Small intestine (tissue), 7 donors: ENCODE measurements around the gene LYRM4. TPM values are rescaled to one million over a fixed set of nuclear protein-coding genes. Genes with fewer than 3 reads are reported as not detected.
A peak's percentile ranks its signal among the peaks of the same experiment; 100 is the strongest.

ENCODE experiments used
- DNase-seq, 2 donors: peaks; one replicate each; pipeline versions ENCODE4 v3.0.0 to v3.0.0-alpha.2; 2013
- FAIRE-seq: peaks from 2 replicates; lab custom pipeline; 2012; peaks lifted over from hg19 to GRCh38; lab: Jason Lieb, UNC
- H3K27ac ChIP-seq, 3 donors: one replicate each; pipeline ENCODE4 v1.5.1; 2013; ENCODE audit warnings: low read length in 2 of 3, mild to moderate bottlenecking in 2 of 3, control low read depth in 1 of 3, inconsistent platforms in 1 of 3, low read depth in 1 of 3, moderate library complexity in 1 of 3
- H3K27me3 ChIP-seq, 3 donors: one replicate each; pipeline ENCODE4 v1.6.1; 2013; ENCODE audit warnings: low read length in 3 of 3, inconsistent platforms in 1 of 3; ENCODE audit not compliant: control insufficient read depth in 3 of 3, insufficient read depth in 3 of 3
- H3K36me3 ChIP-seq, 3 donors: one replicate each; pipeline ENCODE4 v1.6.1; 2013; ENCODE audit warnings: low read length in 3 of 3, inconsistent platforms in 1 of 3, low read depth in 1 of 3, mild to moderate bottlenecking in 1 of 3, moderate library complexity in 1 of 3; ENCODE audit not compliant: control insufficient read depth in 3 of 3, insufficient read depth in 2 of 3
- H3K4me1 ChIP-seq, 3 donors: one replicate each; pipeline ENCODE4 v1.6.1; 2013; ENCODE audit warnings: low read length in 2 of 3, inconsistent platforms in 1 of 3, low read depth in 1 of 3, mild to moderate bottlenecking in 1 of 3, moderate library complexity in 1 of 3; ENCODE audit not compliant: control insufficient read depth in 3 of 3, insufficient read depth in 2 of 3
- H3K4me3 ChIP-seq, 3 donors: one replicate each; pipeline ENCODE4 v1.5.1; 2013; ENCODE audit warnings: low read length in 3 of 3, control low read depth in 1 of 3, inconsistent platforms in 1 of 3, low read depth in 1 of 3, mild to moderate bottlenecking in 1 of 3, moderate library complexity in 1 of 3
- H3K9me3 ChIP-seq, 2 donors: one replicate each; pipeline ENCODE4 v1.6.1; 2013; ENCODE audit warnings: low read depth in 1 of 2, low read length in 1 of 2; ENCODE audit not compliant: control insufficient read depth in 2 of 2, insufficient read depth in 1 of 2
- WGBS, 3 donors: extraction: QIAGEN DNeasy Blood & Tissue Kit; methylation state at CpG; one replicate each; pipeline ENCODE4 v1.1.7; 2013; 5-methylcytosine and 5-hydroxymethylcytosine counted together
- polyA plus RNA-seq, 4 donors: library from polyadenylated mRNA; stranded (reverse) in 3 of 4; unstranded in 1 of 4; fragments of 200-250 nt in 3 of 4; fragments of 120-200 nt in 1 of 4; gene quantifications; one replicate each; pipeline versions ENCODE4 v1.2.1 to v1.2.3, GENCODE V29; 2013
- donor health status: healthy with polysubstance abuse.
- donor health status: control.
- donor health status: control.
- donor health status: Bipolar disorder and iron deficiency.
- donor health status: healthy.

Gene LYRM4
- polyA plus RNA-seq, 4 donors = 6.5 to 20.5 (median 14.3) TPM

DNA sequence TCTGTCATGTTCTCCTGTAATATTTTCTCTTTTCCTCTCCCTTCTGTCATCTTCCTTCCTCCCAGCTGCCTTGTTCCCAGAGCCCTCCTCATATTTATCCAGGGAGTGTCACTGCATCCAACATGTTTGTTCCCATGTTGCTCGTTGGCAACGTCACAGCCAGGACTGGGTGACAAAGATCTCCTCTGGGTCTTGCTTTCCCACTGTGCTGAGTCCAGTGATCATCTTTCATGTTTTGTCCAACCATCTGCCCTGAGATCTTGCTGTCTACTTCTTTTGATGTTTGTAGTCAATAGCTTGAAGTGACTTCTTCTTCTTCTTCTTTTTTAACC lies 27.2 kb upstream of the LYRM4 start:
- Histone ChIP-seq H3K4me3 (no peak overlapping the region), H3K4me1 (peaks cover 0 to 1% (median 0%) of the 10 kb centered on the region in 3 donors), H3K27ac (peak overlapping the region in 1 of 3 donors; percentile 10), H3K36me3 (peaks cover 0 to 3% (median 0%) of the 10 kb centered on the region in 3 donors), H3K27me3 (no peaks in the 10 kb centered on the region), H3K9me3 (no peaks in the 10 kb centered on the region)
- FAIRE-seq = no peak
- 76 to 85% (median 80%) methylated on average over 2 of the region's 2 CpGs for WGBS, 3 donors
- no peak for DNase-seq

GRCh38 chr6:5287205-5287965 lies 26.6 kb upstream of the LYRM4 start:
- H3K4me1 ChIP-seq = peaks cover 0 to 1% (median 0%) of the 10 kb centered on the region in 3 donors
- FAIRE-seq (no peak), DNase-seq (no peak)
- peak overlapping the region in 1 of 3 donors; percentile 32 for H3K27ac ChIP-seq
- H3K27me3 ChIP-seq = no peaks in the 10 kb centered on the region
- H3K4me3 ChIP-seq = no peak overlapping the region
- no peaks in the 10 kb centered on the region for H3K9me3 ChIP-seq
- 69 to 93% (median 81%) methylated on average over 12 of the region's 12 CpGs for whole genome bisulfite sequencing, 3 donors
- peaks cover 0 to 3% (median 0%) of the 10 kb centered on the region in 3 donors for H3K36me3 ChIP-seq

GRCh38 chr6:5286780-5287179 lies 26.0 kb upstream of the LYRM4 start:
- Histone ChIP-seq H3K4me1 (no peaks in the 10 kb centered on the region), H3K36me3 (peaks cover 0 to 3% (median 0%) of the 10 kb centered on the region in 3 donors), H3K27me3 (no peaks in the 10 kb centered on the region), H3K9me3 (no peaks in the 10 kb centered on the region), H3K4me3 (no peak overlapping the region), H3K27ac (no peak overlapping the region)
- 91 to 95% (median 94%) methylated on average over 7 of the region's 7 CpGs for whole genome bisulfite sequencing, 3 donors
- no peak for DNase-seq
- FAIRE-seq = no peak

- H3K27ac ChIP-seq = no peak overlapping the region
- no peaks in the 10 kb centered on the region for H3K27me3 ChIP-seq
- 89 to 92% (median 92%) methylated on average over 5 of the region's 5 CpGs for WGBS, 3 donors
- FAIRE-seq (no peak), DNase-seq (no peak)
- H3K9me3 ChIP-seq = no peaks in the 10 kb centered on the region
- H3K36me3 ChIP-seq = peaks cover 0 to 3% (median 0%) of the 10 kb centered on the region in 3 donors
- no peak overlapping the region for H3K4me3 ChIP-seq
- no peaks in the 10 kb centered on the region for H3K4me1 ChIP-seq
Observed at GRCh38 chr6:5285526-5285925, 24.8 kb upstream of the LYRM4 start.

DNA sequence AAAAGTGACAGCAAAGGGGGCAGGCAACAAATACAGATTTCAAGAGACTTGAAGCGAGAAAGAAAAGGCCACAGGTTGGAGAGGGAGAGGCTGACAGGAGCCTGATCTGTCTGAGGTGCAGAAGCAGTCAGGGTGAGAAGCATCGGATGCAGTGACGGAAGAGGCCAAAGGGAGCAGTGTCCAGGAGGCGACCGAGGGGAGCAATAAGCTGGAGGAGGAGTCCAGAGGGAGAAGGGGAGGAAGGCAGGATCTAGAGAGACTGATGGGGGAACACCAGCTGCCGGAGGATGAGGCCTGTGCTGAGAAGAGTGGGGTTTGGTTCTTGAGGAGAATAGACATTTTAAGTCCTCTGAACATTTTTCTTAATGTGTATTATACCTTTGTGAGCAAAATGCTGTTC lies 24.3 kb upstream of the LYRM4 start:
- DNase-seq = no peak
- WGBS, 3 donors = 92 to 98% (median 95%) methylated on average over 6 of the region's 6 CpGs
- H3K4me1 ChIP-seq = no peaks in the 10 kb centered on the region

GRCh38 chr6:5282191-5282623 lies 21.5 kb upstream of the LYRM4 start:
- Histone ChIP-seq H3K4me1 (no peaks in the 10 kb centered on the region), H3K27ac (no peak overlapping the region), H3K27me3 (no peaks in the 10 kb centered on the region), H3K36me3 (peaks cover 0 to 6% (median 0%) of the 10 kb centered on the region in 3 donors), H3K4me3 (no peak overlapping the region), H3K9me3 (peaks cover 0 to 3% of the 10 kb centered on the region in 2 donors)
- DNase-seq = no peak
- 86 to 89% (median 89%) methylated on average over 9 of the region's 9 CpGs for WGBS, 3 donors
- FAIRE-seq = no peak

More for the DNA sequence above, 24.3 kb upstream of the LYRM4 start:
- no peak overlapping the region for H3K4me3 ChIP-seq
- no peaks in the 10 kb centered on the region for H3K27me3 ChIP-seq
- H3K36me3 ChIP-seq = peaks cover 0 to 3% (median 0%) of the 10 kb centered on the region in 3 donors
- no peak overlapping the region for H3K27ac ChIP-seq
- no peak for FAIRE-seq
- no peaks in the 10 kb centered on the region for H3K9me3 ChIP-seq

DNA sequence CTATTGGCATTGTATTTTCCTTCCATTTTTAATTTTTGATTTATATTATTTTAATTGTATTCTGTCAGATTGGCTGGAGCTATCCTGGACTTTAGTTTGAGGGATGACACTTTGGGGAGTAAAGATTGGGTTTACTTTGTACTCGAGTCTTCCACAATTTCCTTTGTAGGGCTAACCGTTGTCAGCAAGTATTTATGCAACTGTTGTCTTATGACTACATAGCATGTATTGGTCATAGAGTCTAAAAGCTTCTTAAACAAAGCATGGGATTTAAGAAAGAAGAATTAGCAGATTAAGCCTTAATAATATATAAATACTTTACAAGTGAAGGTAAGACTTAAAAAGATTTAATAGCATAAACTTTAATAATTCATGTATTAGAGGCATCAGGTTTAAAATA lies 20.2 kb upstream of the LYRM4 start:
- FAIRE-seq (peak; percentile 19), DNase-seq (no peak)
- H3K4me1 ChIP-seq = no peaks in the 10 kb centered on the region
- peaks cover 0 to 3% of the 10 kb centered on the region in 2 donors for H3K9me3 ChIP-seq
- no peak overlapping the region for H3K27ac ChIP-seq
- H3K4me3 ChIP-seq = no peak overlapping the region
- WGBS, 3 donors = 67 to 88% (median 67%) methylated on average over 2 of the region's 2 CpGs
- H3K27me3 ChIP-seq = no peaks in the 10 kb centered on the region
- H3K36me3 ChIP-seq = peaks cover 0 to 6% (median 0%) of the 10 kb centered on the region in 3 donors

DNA sequence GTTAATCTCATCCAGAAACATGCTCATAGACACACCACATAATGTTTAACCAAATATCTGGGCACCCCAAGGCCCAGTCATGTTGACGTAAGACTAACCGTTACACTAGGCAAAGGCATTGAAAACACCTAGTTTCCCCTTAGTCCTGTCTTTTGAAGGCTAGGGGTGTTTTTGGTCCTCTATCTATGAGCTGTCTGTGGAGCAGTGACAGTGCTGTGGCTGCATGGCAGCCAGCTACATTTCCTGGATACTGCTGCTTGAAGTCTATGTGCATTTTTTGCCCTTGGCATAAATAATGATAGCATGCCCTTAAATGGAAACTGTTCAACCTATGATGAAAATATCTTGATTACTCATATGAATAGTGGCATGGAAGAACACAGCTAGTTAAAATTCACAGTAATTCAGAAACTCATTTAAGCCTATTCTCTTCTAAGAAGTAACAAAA lies 19.2 kb upstream of the LYRM4 start:
- H3K36me3 ChIP-seq = peaks cover 0 to 6% (median 0%) of the 10 kb centered on the region in 3 donors
- DNase-seq (no peak), FAIRE-seq (no peak)
- peaks cover 0 to 3% of the 10 kb centered on the region in 2 donors for H3K9me3 ChIP-seq
- H3K27ac ChIP-seq = no peak overlapping the region
- no peaks in the 10 kb centered on the region for H3K4me1 ChIP-seq
- H3K4me3 ChIP-seq = no peak overlapping the region
- 87 to 98% (median 93%) methylated on average over 2 of the region's 2 CpGs for WGBS, 3 donors
- no peaks in the 10 kb centered on the region for H3K27me3 ChIP-seq
